Prostate gland (tissue), 2 donors: ENCODE measurements around the gene FBXO38. TPM values are rescaled to one million over a fixed set of nuclear protein-coding genes. Genes with fewer than 3 reads are reported as not detected.

ENCODE experiments used
- DNase-seq: peaks from one replicate; pipeline ENCODE4 v3.0.0-alpha.2; 2019; ENCODE audit warnings: low spot score
- H3K27ac ChIP-seq, 2 donors: fragments of 200-600 bp; sonication (generic); 2 replicates each; pipeline ENCODE4 v1.5.1; 2017 to 2019
- H3K27me3 ChIP-seq: fragments of 200-600 bp; sonication (generic); replicated peaks from 2 replicates; pipeline ENCODE4 v1.5.1; 2019; ENCODE audit not compliant: insufficient read depth
- H3K36me3 ChIP-seq, 2 donors: fragments of 200-600 bp; sonication (generic); 1 replicate in 1 of 2; 2 replicates in 1 of 2; pipeline versions ENCODE4 v1.5.1 to v1.8.1; 2017 to 2019
- H3K4me1 ChIP-seq: fragments of 200-600 bp; sonication (generic); replicated peaks from 2 replicates; pipeline ENCODE4 v1.5.1; 2019
- H3K4me3 ChIP-seq, 2 donors: fragments of 200-600 bp; sonication (generic); 2 replicates each; pipeline ENCODE4 v1.5.1; 2017 to 2019
- H3K9me3 ChIP-seq: fragments of 200-600 bp; sonication (generic); 2 replicates; pipeline ENCODE4 v1.5.1; 2017
- CTCF ChIP-seq, 4 experiments: fragments of 200-600 bp in 2 of 4; fragments of 450-650 bp in 2 of 4; sonication (generic) in 2 of 4; IDR thresholded peaks; 1 replicate in 3 of 4; 2 replicates in 1 of 4; pipeline ENCODE4 v1.5.1; 2016 to 2019; ENCODE audit warnings: antibody characterized with exemption in 4 of 4, mild to moderate bottlenecking in 2 of 4, moderate library complexity in 2 of 4
- POLR2A ChIP-seq: fragments of 450-650 bp; IDR thresholded peaks from one replicate; pipeline ENCODE4 v1.6.1; 2016; ENCODE audit warnings: antibody characterized with exemption, mild to moderate bottlenecking
- POLR2AphosphoS5 ChIP-seq: sonication (generic); formaldehyde crosslinking; IDR thresholded peaks from one replicate; pipeline ENCODE4 v1.6.1; 2017; ENCODE audit warnings: antibody characterized with exemption
- WGBS: methylation state at CpG from one replicate; pipeline ENCODE4 v1.1.5; 2018; 5-methylcytosine and 5-hydroxymethylcytosine counted together
- intact Hi-C: fragments of 100-400 bp; cut with DNase I; formaldehyde crosslinking; loops from one replicate; pipeline ENCODE4 v1.14.2; 2022
- total RNA-seq, 2 donors: library from RNA; depleted of rRNA; stranded (reverse); fragments of >200 nt; gene quantifications; one replicate each; pipeline ENCODE4 v1.1.0, GENCODE V29; 2016

The FBXO38 gene
- total RNA-seq, 2 donors from 2014 or later: 47.1 to 53.2 TPM

DNA sequence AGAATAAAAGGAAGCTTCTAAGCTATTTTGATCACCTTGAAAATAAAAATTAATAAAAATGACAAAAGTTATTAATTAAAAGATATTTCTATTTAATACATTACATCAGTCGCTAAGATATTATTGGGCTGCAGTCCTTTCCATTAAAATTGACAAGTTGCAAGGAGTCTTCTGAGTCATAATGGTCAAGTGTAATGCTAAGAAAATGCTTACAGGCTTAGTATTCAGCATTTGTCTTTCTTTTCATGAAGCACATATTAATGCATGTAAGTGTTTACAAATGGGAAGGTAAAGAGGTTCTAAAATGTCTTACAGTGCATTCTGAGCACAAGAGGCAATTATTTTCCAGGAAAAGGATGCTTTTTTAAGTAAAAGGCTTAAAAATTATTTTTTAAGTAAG, 31.1 kb upstream of the FBXO38 start:
- H3K27ac ChIP-seq: no peak overlapping the region
- DNase-seq: no peak
- TF ChIP-seq POLR2AphosphoS5 (no peak), POLR2A (no peak)
- intact Hi-C loops: no loop called here
- H3K36me3 ChIP-seq: no peaks in the 10 kb centered on the region
- no peak overlapping the region for H3K4me3 ChIP-seq
- H3K9me3 ChIP-seq: no peaks in the 10 kb centered on the region
- 92% methylated on average over 1 of the region's 1 CpG for WGBS
- H3K27me3 ChIP-seq: no peaks in the 10 kb centered on the region
- no peaks in the 10 kb centered on the region for H3K4me1 ChIP-seq

DNA sequence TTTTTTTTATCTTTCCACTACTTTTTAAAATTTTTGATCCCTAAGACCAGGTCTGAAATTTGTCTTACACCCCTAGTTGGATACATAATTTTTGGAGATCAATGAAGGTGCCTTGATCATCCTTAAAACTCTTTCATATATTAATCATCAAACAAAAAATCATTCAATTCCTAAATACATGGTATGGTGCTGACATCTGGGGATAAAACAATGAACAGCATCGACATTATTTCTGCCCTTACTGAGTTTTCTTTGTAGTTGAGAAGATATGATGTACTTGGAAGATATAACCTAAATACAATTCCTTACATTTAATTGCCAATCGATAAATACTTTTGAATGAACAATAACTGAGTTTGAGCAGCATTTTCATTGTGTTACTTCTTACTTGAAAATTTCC, 30.1 kb upstream of the FBXO38 start:
- no peaks in the 10 kb centered on the region for H3K36me3 ChIP-seq
- H3K9me3 ChIP-seq: no peaks in the 10 kb centered on the region
- no peak for DNase-seq
- H3K27ac ChIP-seq: no peak overlapping the region
- no peaks in the 10 kb centered on the region for H3K4me1 ChIP-seq
- intact Hi-C loops: no loop called here
- WGBS: 93% methylated on average over 2 of the region's 2 CpGs
- H3K4me3 ChIP-seq: no peak overlapping the region
- TF ChIP-seq POLR2AphosphoS5 (no peak), CTCF (IDR thresholded peaks at IDR 0.05) (no peak), POLR2A (no peak)
- H3K27me3 ChIP-seq: no peaks in the 10 kb centered on the region

DNA sequence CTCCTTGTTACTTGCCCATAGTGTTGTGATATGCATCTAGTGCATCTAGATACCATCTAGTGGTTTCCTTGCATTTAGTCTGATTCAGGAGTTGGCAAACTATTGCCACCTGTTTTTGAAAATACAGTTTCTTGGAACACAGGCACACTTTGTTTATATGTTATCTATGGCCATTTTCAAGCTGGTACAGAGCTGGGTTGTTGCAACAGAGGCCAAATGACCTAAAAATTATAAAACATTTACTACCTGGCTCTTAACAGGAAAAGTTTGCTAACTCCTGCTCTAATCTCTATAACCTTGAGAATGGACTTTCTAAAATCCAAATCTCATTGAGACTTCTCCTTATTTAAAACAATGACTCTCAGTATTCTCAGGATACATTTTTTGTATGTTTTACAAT, 19.4 kb upstream of the FBXO38 start:
- H3K27me3 ChIP-seq: no peaks in the 10 kb centered on the region
- no peaks in the 10 kb centered on the region for H3K4me1 ChIP-seq
- DNase-seq: no peak
- H3K4me3 ChIP-seq: no peak overlapping the region
- intact Hi-C loops: no loop called here
- no peaks in the 10 kb centered on the region for H3K9me3 ChIP-seq
- TF ChIP-seq CTCF (IDR thresholded peaks at IDR 0.05): no peak
- no peak for TF ChIP-seq POLR2A
- TF ChIP-seq POLR2AphosphoS5: no peak
- H3K36me3 ChIP-seq: no peaks in the 10 kb centered on the region
- H3K27ac ChIP-seq: no peak overlapping the region

GRCh38 chr5:148368299-148368698, 15.5 kb upstream of the FBXO38 start:
- H3K27me3 ChIP-seq: no peaks in the 10 kb centered on the region
- no peak for TF ChIP-seq CTCF (IDR thresholded peaks at IDR 0.05)
- no peak for TF ChIP-seq POLR2A
- TF ChIP-seq POLR2AphosphoS5: no peak
- no peak overlapping the region for H3K4me3 ChIP-seq
- intact Hi-C loops: no loop called here
- no peaks in the 10 kb centered on the region for H3K9me3 ChIP-seq
- DNase-seq: no peak
- no peaks in the 10 kb centered on the region for H3K4me1 ChIP-seq
- no peaks in the 10 kb centered on the region for H3K36me3 ChIP-seq
- H3K27ac ChIP-seq: no peak overlapping the region

DNA sequence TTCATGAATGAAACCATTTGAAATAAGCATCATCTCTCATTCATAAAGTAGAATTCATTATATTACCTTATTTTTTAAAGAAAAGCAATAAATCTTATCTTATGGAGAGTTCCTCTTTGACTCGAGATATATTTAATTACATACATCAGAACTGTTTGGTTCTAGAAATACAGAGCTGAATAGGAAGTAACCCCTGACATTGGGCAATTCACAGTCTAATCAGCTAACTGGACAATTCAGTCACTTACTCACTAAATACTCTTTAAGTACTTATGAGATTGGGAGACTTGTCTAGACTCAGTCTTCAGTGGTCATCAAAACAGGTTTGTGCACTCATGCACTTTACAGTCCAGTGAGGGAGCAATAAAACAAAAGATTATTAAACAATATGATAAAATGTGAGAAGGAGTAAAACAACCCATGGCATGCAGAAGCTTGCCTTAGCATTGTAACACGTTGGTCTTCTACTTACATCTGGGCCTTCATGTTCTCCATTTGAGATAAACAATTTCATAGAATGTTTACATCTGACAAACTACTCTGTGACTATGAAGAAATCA, 11.5 kb upstream of the FBXO38 start:
- H3K27ac ChIP-seq: no peak overlapping the region
- H3K4me1 ChIP-seq: no peaks in the 10 kb centered on the region
- 37% methylated on average over 2 of the region's 2 CpGs for WGBS
- no peaks in the 10 kb centered on the region for H3K9me3 ChIP-seq
- intact Hi-C loops: loop anchor here (10.0 kb wide), 1 partner anchor 187 kb away; no protein-coding TSS in a partner anchor
- TF ChIP-seq POLR2A (no peak), CTCF (IDR thresholded peaks at IDR 0.05) (no peak), POLR2AphosphoS5 (no peak)
- no peaks in the 10 kb centered on the region for H3K36me3 ChIP-seq
- H3K4me3 ChIP-seq: no peak overlapping the region
- H3K27me3 ChIP-seq: no peaks in the 10 kb centered on the region
- no peak for DNase-seq
